CD4-positive, alpha-beta T cell treated with Interleukin-15 for 1 hour (primary cell): Measurements from ENCODE around the gene CFAP100.

Experiments used
- DNase-seq: peaks from one replicate; pipeline ENCODE4 v3.0.0-alpha.2; 2020

CFAP100 gene

GRCh38 chr3:126424039-126424717, 29.5 kb downstream of the CFAP100 start:
- DNase-seq: no peak

GRCh38 chr3:126424751-126425150, 30.0 kb downstream of the CFAP100 start:
- no peak for DNase-seq

GRCh38 chr3:126431103-126431534, 36.4 kb downstream of the CFAP100 start:
- no peak for DNase-seq

- no peak for DNase-seq
Observed at GRCh38 chr3:126432361-126433104, 37.8 kb downstream of the CFAP100 start.

GRCh38 chr3:126433105-126433430, 38.4 kb downstream of the CFAP100 start:
- DNase-seq: no peak

- DNase-seq: no peak
Observed at GRCh38 chr3:126433496-126434263, 39.0 kb downstream of the CFAP100 start.

- DNase-seq: no peak
Observed at GRCh38 chr3:126434264-126434590, 39.5 kb downstream of the CFAP100 start.

- DNase-seq: no peak
Observed at GRCh38 chr3:126434931-126435411, 40.3 kb downstream of the CFAP100 start.

GRCh38 chr3:126435456-126436315, 41.0 kb downstream of the CFAP100 start:
- no peak for DNase-seq

- no peak for DNase-seq
Observed at GRCh38 chr3:126436826-126437717, 42.4 kb downstream of the CFAP100 start.

- DNase-seq: no peak
Observed at GRCh38 chr3:126438186-126438585, 43.5 kb downstream of the CFAP100 start.

- no peak for DNase-seq
Observed at GRCh38 chr3:126438746-126439145, 44.0 kb downstream of the CFAP100 start.

- DNase-seq: no peak
Observed at GRCh38 chr3:126439346-126439967, 44.7 kb downstream of the CFAP100 start.

- DNase-seq: no peak
Observed at GRCh38 chr3:126439968-126440708, 45.4 kb downstream of the CFAP100 start.

- no peak for DNase-seq
Observed at GRCh38 chr3:126440709-126440995, 45.9 kb downstream of the CFAP100 start.

GRCh38 chr3:126441256-126441880, 46.7 kb downstream of the CFAP100 start:
- no peak for DNase-seq

GRCh38 chr3:126442094-126442855, 47.6 kb downstream of the CFAP100 start:
- no peak for DNase-seq

- no peak for DNase-seq
Observed at GRCh38 chr3:126442856-126443242, 48.1 kb downstream of the CFAP100 start.

GRCh38 chr3:126445506-126445905, 50.8 kb downstream of the CFAP100 start:
- no peak for DNase-seq

- no peak for DNase-seq
Observed at GRCh38 chr3:126446301-126446700, 51.6 kb downstream of the CFAP100 start.
